Germinal center (tissue), 1 donor: ENCODE measurements around the gene POU4F3.
"Not testable (repeated sequence)": the region's sequence is repeated elsewhere in the genome, so short reads cannot be mapped to it uniquely, and the experiment has no call there.

Experiments
- DNase-seq: peaks from one replicate; pipeline ENCODE4 v3.0.0; 2012; ENCODE audit warnings: mixed read lengths, low spot score

The POU4F3 gene, protein sequence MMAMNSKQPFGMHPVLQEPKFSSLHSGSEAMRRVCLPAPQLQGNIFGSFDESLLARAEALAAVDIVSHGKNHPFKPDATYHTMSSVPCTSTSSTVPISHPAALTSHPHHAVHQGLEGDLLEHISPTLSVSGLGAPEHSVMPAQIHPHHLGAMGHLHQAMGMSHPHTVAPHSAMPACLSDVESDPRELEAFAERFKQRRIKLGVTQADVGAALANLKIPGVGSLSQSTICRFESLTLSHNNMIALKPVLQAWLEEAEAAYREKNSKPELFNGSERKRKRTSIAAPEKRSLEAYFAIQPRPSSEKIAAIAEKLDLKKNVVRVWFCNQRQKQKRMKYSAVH

DNA sequence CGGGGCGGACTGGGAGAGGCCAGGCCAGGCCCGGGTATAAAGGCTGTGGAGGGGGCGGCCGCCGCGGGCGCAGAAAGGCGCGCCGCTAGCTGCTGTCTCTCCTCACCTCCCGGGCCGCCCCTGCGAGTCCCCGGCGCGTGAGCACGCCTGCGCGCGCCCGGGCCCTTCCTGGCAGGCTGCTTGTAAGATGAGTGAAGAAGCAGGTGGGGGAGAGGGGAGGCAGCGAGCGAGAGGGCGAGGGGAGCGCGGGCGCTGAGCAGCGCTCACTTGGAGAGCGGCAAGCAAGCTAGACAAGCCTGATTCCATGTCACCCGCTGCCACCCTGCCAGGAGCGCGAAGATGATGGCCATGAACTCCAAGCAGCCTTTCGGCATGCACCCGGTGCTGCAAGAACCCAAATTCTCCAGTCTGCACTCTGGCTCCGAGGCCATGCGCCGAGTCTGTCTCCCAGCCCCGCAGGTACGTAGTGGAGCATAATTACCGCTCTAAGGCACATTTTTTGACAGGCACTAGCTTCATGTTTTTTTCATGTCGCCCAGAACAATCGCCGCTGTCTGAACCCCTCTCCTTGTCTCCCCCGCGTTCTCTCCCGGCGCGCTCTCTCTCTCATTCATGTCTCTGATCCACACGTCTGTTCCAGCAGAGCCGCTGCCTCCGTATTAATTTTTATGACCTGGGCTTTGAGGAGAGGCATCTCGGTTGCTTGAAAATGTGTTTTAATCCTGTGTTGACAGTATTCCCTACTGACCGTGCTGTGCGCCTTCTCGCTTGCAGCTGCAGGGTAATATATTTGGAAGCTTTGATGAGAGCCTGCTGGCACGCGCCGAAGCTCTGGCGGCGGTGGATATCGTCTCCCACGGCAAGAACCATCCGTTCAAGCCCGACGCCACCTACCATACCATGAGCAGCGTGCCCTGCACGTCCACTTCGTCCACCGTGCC lies at the start of gene POU4F3:
POU4F3 (plus strand) TSS at position 66 of the 941 bp plus-strand sequence; CDS start at position 340, 274 bp downstream.
- DNase-seq: no peak

- DNase-seq: no peak
Measured at GRCh38 chr5:146290318-146290717, 48.3 kb upstream of the POU4F3 start.

DNA sequence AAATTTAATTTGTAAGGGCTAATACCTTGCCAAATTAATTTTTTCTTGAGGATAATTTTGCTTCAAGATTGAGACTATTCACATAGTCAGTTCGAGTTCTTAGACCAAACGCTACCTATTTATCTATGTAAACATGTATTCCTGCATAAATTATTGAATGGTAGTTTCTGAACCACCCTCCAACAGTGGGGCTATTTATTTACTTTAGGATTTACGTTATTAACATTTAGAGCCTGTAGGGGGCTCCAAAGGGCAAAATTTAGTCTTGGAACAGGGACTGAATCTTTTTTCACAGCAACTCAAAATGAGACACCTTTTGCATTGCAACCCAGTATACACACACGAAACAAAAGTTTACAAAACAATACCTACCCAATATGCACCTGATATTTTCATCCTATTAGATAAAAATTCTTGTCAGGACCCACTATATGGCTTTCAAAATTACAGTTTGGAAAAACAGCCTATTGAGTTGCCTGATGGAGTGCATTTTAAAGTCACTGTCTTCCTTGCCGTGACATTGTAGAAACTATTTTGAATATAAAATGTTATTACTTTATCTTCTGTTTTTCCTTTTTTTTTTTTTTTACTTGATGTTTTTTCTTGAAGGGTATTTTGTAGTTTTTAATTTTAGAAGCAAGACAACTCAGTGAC lies 47.1 kb upstream of the POU4F3 start:
- peak; percentile 48 for DNase-seq

DNA sequence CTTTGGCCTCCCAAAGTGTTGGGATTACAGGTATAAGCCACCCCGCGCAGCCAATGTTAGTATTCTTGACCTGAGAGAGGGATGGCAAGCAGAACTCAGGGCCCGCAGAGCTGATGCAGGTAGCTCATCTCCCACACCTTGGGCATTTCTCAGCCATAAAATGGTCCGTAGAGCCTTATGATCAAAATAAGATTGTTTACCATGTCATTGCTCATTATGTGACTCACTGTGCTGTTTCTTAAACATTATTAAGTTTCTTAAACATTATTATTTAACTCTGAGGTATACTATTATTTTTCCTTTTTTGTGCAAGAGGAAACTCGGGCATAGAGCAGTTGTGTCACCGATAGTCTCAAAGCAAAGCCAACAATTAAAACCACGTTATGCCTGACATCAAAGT lies 42.4 kb upstream of the POU4F3 start:
- DNase-seq: no peak

DNA sequence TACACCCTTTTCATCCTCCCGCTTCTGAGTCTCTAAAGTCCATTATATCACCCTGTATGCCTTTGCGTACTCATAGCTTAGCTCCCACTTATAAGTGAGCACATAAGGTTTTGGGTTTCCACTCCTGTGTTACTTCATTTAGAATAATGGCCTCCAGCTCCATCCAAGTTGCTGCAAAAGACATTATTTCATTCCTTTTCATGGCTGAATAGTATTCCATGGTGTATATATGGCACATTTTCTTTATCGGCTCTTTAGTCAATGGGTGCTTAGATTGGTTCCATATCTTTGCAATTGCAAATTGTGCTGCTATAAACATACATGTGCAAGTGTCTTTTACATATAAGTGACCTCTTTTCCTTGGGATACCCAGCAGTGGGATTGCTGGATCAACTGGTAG lies 39.7 kb upstream of the POU4F3 start:
- DNase-seq: not testable (repeated sequence)

GRCh38 chr5:146301626-146302025 lies 37.0 kb upstream of the POU4F3 start:
- no peak for DNase-seq

DNA sequence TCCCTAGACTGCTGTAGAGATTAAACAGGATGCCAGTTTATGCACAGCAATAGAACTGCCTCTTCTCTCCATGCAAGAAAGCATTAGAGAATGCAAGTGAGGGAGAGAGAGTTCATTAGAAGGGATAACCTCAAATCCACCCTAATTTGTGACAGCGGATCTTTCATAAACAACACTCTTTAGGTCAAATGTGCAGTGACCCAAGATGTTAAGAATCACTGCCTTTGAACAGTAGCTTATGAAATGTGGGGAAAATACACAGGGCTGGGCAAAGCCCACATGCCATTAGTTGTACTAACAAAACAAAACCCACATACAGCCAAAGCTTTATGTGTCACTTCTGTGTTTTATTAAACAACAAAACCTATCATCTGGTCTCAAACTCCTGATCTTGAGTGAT lies 36.2 kb upstream of the POU4F3 start:
- DNase-seq: no peak

- no peak for DNase-seq
Measured at GRCh38 chr5:146306838-146307237, 31.8 kb upstream of the POU4F3 start.

- no peak for DNase-seq
Measured at GRCh38 chr5:146307796-146308195, 30.8 kb upstream of the POU4F3 start.

DNA sequence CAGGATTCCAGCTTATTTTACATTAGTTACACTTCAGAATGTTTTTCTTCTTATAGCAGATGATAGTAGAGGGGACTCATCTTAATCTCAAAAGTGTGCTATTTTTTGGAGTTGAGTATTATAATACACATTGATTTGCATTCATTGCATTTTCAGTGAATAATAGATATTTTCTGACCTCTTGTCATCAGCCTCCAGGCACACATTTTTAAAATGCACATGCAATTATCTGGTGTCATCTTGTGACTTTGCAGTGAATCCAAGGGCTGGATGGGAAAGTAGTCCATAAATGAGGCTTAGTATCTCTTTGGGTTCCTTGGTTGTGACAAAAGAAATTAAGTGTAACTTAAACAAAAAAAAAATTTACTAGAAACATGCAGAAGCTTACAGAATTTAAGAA lies 28.1 kb upstream of the POU4F3 start:
- DNase-seq: no peak

DNA sequence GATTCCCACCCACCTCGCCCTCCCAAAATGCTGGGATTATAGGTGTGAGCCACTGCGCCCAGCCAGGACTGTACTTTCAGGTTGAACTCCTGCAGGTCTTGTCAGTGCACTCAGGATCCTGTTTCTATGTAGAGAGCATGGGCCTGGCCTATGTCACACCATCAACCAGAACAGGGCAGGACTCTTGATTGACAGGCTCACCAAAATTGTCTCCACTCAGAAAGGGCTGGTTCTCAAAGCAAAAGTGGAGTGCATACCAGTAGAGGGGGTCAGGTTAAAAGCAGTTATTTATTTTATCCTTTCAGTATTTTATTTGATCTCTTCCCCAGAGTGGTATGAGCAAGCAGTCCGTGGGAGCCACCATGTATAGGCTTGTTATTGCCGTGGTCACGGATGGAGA lies 27.4 kb upstream of the POU4F3 start:
- no peak for DNase-seq

DNA sequence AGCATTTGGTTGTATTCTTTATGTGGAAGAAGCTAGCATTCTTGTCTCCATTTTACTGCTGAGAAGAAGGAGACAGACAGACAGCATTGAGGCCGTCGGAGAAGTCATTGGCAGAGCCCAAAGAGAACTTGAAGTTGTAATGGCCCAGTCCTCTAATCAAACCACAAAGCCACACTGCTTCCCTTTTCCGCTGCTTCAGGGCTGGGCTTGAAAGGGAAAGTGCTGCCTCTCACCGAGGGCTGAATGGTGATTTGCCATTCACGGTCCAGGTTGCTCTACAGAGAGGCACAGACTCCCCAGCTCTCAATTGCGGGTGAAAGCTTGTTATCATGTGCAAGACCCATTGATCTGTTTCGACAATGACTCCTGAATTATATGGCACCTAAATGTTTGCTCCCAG lies 25.6 kb upstream of the POU4F3 start:
- DNase-seq: no peak

DNA sequence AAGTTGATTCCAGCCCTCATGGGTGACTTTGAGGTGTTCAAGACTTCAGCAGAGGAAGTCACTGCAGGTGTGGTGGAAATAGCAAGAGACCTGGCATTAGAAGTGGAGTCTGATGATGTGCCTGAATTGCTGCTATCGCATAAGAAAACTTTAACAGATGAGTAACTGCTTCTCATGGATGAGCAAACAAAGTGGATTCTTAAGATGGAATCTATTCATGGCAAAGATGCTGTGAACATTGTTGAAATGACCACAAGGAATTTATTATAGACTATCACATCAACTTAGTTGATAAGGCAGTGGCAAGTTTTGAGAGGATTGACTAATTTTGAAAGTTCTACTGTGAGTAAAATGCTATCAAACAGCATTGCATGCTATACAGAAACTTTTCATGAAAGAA lies 17.1 kb upstream of the POU4F3 start:
- no peak for DNase-seq

GRCh38 chr5:146327257-146327870 lies 11.3 kb upstream of the POU4F3 start:
- no peak for DNase-seq

- DNase-seq: no peak
Measured at GRCh38 chr5:146327989-146328388, 10.7 kb upstream of the POU4F3 start.

GRCh38 chr5:146329697-146330096 lies 8.9 kb upstream of the POU4F3 start:
- DNase-seq: no peak

DNA sequence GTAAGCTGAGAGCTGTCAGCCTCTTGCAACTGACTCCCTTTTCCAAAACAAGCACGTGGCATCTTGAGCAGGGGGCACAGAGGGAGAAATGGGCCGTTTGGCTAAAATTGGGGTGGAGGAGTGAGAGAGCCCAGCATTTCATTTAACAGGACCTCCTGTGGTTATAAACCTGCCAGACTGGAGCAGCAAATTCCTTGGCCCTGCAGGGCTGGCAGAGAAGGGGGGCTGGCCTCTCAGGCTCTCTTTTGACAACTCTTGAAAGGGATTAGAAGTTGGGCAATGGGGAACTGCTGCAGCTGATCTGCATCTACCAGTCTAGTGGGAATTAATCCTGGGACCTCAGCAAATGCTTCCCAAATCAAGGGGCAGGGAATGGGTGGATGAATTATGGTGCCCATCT lies 7.2 kb upstream of the POU4F3 start:
- no peak for DNase-seq

DNA sequence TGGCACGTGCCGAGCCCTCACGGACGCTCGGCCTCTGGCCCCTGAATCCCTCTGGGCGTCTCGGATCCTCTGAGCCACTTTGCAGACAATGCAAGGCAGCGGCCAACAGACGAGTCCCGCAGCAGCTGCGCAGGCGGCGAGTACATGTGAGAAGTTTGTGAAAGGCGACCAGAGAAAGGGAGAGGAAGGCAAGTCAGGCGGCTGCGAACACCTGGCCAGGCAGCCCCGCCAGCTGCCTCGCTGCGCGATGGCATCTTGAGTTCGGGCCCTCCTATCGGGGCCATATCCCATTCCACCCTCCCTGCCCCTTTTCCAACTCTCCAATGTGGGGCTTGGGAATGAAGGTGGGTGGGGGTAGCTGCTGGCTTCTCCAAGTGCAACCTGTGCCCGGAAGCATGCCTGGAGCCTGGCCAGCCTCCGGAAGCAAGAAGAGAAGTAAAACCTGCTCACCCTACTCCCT lies 4.5 kb upstream of the POU4F3 start:
- DNase-seq: no peak

- no peak for DNase-seq
Measured at GRCh38 chr5:146336197-146336596, 2.4 kb upstream of the POU4F3 start.

DNA sequence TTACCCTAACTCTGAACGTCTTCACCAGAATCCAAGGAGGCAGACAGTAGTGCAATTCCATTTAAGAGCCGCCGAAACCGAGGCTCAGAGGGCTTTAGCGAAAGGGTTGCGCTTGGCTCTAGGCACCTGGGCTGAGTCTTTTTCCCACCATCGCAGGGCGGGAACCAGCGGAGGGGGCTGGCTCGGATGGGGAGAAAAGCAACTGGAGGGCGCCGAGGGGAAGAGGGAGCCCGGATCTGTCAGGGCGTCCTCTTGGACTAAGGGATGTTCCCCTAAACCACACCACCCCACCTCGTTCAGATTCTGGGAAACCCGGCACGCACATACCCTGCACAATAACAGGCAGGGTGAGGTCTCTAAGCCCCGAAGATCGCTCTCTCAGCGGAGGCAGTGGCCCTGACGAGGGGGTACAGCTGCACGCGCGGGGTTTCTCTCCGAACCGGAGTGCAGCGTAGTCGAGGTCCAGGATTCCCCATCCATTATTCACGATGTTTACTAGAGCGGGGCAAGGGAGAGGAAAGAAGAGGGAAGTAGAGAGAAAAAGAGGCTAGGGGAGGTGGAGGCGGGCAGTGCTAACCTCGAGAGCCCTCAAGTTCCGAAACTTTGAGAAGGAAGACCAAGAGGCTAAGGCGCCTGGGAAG lies 1.3 kb upstream of the POU4F3 start:
- no peak for DNase-seq

DNA sequence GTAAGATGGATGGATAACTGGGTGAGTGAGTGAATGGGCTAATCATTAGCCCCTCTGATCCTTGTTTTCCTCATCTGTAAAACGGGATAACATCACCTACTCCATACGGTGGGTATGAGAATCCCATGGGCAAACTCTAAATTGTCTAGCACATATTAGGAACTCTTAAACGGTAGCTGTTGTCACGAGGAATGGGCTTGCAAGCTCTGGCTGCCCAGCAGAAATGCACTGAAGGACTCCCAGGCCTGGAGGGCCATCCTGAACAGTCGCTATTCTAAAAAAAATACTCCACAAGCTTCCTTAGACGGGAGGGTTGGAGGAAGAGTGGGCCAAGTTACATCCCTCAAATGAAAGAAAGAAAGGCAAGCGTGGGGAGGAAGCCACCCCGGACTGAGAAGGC lies 711 bp upstream of the POU4F3 start:
- no peak for DNase-seq
